ENCODE data around the gene SLC44A5.
"Not testable (repeated sequence)": the region's sequence is repeated elsewhere in the genome, so short reads cannot be mapped to it uniquely, and the experiment has no call there.

SLC44A5 gene

GRCh38 chr1:75520862-75521475 lies 89.9 kb downstream of the SLC44A5 start:
- DNase-seq (ENCODE audit: low spot score): no peak

DNA sequence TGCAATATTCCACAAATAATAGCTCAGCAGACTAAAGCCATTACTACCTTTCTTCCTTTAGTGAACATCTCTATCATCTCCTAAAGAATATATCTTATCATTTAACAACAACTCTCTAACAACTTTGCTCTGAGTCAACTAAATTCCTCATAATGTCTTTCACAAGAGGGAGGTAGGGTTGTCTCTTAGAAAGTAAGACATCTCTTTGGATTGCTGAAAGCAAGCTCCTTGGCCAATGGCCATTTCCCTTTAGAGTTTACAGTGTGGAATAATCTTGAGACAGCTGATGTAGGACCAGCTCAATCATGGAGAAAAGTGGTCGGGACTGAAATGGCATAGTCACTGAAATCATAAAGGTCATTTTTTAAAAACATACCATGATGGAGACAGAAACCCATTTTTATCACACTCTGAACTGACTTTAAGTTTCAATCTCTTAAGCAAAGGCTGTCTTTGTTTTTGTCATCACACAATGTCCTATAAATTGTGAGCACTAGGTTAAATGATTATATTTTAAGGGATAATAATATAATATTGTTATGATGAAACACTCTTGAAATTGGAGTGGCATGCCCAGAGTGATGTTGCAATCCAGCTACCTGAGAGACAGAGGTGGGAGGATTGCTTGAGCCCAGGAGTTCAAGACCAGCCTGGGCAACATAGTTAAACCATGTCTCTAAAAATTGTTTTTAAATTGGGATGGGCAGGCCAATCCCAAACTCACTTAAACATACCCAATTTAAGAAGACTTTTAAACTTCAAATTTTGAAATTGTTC lies 91.1 kb downstream of the SLC44A5 start:
- DNase-seq (ENCODE audit: low spot score): no peak

DNA sequence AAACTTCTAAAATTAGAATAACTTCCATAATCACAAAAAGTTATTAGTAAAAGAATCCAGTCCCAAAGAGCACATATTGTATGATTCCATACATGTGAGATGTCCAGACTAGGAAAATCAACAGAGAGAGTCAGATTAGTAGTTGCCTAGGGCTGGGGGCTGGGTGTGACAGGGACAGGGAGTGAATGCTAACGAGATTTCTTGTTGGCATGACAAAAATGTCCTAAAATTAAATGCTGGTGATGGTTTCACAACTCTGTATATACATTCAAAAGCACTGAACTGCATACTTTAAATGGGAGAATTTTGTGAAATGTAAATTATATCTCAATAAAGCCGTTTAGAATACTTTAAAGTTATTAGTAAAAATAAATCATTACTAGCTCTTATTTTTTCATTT lies 92.2 kb downstream of the SLC44A5 start:
- no peak for DNase-seq (ENCODE audit: low spot score)

DNA sequence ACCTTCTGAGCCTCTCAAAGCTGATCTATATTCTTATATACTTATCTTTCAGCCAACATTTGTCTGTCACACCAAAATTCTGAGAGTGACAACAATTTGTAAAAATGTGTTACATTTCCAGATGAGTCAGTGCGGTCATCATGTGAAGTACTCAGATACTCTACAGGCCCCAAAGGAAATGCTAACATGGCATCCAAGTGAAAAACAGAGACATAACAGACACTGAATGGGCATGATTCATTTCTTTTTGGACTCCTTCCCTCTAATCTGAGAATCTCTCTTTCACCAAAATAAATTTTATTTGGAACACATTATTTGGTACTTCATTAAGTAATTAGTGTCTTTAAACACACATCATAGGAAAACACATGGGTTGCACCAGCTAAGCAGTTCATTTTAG lies 96.6 kb downstream of the SLC44A5 start:
- DNase-seq (ENCODE audit: low spot score): no peak

DNA sequence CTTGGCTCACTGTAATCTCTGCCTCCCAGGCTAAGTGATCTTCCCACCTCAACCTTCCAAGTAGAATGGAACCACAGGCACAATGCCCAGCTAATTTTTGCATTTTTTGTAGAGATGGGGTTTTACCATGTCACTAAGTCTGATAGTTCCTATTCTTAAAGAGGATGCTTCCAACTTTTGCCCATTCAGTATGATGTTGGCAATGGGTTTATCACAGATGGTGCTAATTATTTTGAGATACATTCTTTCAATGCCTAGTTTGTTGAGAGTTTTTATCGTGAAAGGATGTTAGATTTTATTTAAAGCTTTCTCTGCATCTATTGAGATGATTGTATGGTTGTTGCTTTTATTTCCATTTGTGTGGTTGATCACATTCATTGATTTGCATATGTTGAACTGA lies 103.9 kb downstream of the SLC44A5 start:
- DNase-seq (ENCODE audit: low spot score): no peak

DNA sequence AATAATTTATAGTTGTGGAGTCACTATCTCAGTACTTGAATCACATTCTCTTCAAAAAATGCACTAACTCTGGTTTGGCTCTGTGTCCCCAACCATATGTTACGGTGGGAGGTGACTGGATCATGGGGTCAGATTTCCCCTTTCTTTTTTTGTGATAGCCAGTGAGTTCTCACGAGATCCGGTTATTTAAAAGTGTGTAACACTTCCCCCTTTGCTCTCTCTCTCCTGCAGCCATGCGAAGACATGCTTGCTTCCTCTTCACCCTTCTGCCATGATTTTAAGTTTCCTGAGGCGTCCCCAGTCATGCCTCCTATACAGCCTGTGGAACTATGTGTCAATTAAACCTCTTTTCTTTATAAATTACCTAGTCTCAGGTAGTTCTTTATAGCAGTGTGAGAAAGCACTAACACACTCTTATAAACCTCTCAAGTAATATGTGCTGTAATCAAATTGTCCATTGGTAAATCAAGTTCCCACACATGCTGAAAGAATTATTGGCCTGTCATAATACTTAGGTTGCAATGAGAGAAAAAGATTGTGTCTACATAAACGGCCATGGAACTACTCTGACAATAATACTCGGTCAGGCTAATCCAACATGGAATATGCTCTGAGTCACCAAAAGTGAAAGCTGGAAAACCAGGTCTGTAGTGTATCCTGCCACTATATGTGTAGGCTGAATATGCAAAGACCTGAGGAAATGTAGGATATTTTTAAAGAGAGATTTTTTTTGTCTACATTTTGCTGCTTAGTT lies 107.5 kb downstream of the SLC44A5 start:
- no peak for DNase-seq (ENCODE audit: low spot score)

GRCh38 chr1:75502776-75503175 lies 108.1 kb downstream of the SLC44A5 start:
- no peak for DNase-seq (ENCODE audit: low spot score)

GRCh38 chr1:75501577-75502295 lies 109.2 kb downstream of the SLC44A5 start:
- DNase-seq (ENCODE audit: low spot score): no peak

DNA sequence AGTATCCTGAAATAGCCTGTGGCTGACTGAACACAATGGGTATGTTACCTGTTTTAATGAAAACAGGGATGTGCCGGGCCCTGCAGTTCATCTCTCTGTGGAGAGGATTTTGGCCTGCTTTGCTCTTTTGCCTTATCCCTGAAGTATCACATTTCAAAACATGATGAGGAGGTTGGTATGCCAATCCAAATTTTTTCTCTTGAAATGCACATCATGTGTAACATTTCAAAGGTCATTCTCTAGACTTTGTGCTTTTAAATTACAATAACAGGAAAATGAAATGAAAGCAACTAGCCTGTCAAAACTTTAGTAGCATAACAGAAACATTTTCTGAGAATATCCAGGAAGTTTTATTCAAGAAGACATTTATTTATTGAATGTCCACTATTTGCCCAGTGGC lies 118.9 kb downstream of the SLC44A5 start:
- no peak for DNase-seq (ENCODE audit: low spot score)

GRCh38 chr1:75487399-75487798 lies 123.5 kb downstream of the SLC44A5 start:
- no peak for DNase-seq (ENCODE audit: low spot score)

- DNase-seq (ENCODE audit: low spot score): no peak
Observed at GRCh38 chr1:75484789-75485188, 126.1 kb downstream of the SLC44A5 start.

GRCh38 chr1:75482951-75483350 lies 128.0 kb downstream of the SLC44A5 start:
- DNase-seq (ENCODE audit: low spot score): no peak

- not testable (repeated sequence) for DNase-seq (ENCODE audit: low spot score)
Observed at GRCh38 chr1:75476486-75476885, 134.4 kb downstream of the SLC44A5 start.

DNA sequence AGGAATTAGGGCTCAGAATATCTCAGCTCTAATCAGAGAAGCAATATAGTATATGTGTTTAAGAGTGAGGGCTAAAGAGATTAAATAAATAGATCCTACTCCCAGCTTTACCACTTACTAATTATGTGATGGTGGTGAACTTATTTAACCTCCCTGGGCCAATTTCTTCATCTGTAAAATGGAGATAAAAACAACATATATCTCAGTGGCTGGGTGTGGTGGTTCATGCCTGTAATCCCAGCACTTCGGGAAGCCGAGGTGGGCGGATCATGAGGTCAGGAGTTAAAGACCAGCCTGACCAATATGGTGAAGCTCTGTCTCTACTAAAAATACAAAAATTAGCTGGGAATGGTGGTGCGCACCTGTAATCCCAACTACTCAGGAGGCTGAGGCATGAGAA lies 135.2 kb downstream of the SLC44A5 start:
- DNase-seq (ENCODE audit: low spot score): no peak

- no peak for DNase-seq (ENCODE audit: low spot score)
Observed at GRCh38 chr1:75472971-75473603, 137.8 kb downstream of the SLC44A5 start.

DNA sequence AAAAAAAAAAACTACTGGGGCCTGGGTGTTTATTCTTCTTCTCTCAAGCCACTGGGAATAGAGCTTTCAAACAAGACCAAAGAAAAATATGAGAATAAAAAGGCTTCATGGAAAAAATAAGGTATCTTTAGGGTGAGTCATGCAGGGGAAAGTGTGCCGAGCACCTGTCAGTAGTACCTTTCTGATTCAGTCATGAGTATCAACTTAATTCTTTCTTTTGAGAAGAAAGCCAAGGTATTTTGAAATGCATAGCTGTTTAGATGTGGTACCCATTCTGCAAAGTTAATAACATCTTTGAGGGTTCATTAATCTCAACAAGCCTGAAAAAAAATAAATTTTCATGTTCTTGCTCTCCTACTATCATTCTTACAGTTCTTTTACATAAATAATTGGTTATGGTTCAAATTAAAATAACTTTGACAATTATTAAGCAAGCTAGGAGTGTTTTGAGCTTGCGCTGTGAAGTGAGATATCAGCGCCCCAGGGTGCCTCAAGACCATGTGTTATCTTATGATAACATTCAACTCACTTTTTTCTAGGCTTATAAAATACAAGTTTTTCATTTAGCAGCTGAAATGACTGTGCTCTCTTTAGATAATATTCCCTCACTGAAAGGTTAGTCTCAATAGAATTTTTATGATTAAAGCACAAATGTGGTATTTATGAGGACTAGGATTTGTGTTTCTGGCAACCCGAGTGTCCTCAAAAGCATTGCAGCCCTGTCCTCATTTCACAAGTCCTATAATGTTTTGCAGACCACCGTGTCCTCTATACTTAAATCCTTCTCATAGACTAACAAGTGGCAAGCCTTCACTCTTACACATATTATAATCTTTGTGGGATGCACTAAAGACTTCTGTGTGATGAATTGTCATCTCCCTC lies 138.6 kb downstream of the SLC44A5 start:
- no peak for DNase-seq (ENCODE audit: low spot score)

GRCh38 chr1:75471252-75471651 lies 139.7 kb downstream of the SLC44A5 start:
- no peak for DNase-seq (ENCODE audit: low spot score)

DNA sequence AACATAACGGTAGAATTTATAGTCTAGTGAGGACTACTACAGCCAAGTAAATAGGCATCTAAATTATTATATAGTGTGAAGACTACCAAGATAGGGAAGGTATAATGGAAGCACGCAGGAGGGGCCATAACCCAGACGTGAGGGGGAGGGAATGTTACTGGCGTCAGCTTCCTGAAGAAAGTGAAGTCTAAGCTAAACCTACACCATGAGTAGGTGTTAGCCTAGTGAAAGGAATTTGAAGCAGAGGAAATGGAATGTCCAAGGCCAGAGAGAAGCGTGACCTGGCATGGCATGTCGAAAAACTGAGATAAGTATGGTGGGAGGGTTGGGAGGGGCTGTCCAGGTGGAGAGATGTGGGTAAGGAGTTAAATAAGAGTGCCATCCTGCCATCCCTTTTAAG lies 140.5 kb downstream of the SLC44A5 start:
- DNase-seq (ENCODE audit: low spot score): no peak

GRCh38 chr1:75469586-75470173 lies 141.2 kb downstream of the SLC44A5 start:
- DNase-seq (ENCODE audit: low spot score): no peak

DNA sequence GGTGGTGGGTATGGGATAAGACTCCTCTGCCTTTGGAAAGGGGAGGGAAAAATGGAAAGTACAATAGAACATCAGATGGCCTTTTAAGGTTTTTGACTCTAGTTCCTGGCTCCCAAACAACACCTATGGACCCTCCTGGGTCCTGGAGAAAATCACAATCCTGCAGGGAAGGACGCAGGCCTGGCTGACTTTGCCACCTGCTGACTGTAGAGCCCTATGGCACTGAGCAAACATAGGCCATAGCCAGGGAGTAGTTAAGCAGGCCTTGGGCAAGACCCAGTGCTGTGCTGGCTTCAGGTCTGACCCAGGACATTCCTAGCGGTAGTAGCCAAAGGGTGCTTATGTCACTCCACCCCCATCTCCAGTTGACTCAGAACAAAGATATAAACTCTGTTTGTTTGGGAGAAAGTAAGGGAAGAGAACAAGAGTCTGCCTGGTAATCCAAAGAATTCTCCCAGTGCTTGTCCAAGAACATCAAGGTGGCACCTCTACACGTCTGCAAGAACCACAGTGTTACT lies 149.0 kb downstream of the SLC44A5 start:
- DNase-seq (ENCODE audit: low spot score): no peak
